GM19452 (cell line): ENCODE data around the gene CFAP74.

Source experiments
- ATAC-seq: cut with Tn5 transposase; IDR thresholded peaks from one replicate; pipeline ENCODE4 v1.9.1; 2021; ENCODE audit not compliant: unreplicated experiment

The CFAP74 gene, protein sequence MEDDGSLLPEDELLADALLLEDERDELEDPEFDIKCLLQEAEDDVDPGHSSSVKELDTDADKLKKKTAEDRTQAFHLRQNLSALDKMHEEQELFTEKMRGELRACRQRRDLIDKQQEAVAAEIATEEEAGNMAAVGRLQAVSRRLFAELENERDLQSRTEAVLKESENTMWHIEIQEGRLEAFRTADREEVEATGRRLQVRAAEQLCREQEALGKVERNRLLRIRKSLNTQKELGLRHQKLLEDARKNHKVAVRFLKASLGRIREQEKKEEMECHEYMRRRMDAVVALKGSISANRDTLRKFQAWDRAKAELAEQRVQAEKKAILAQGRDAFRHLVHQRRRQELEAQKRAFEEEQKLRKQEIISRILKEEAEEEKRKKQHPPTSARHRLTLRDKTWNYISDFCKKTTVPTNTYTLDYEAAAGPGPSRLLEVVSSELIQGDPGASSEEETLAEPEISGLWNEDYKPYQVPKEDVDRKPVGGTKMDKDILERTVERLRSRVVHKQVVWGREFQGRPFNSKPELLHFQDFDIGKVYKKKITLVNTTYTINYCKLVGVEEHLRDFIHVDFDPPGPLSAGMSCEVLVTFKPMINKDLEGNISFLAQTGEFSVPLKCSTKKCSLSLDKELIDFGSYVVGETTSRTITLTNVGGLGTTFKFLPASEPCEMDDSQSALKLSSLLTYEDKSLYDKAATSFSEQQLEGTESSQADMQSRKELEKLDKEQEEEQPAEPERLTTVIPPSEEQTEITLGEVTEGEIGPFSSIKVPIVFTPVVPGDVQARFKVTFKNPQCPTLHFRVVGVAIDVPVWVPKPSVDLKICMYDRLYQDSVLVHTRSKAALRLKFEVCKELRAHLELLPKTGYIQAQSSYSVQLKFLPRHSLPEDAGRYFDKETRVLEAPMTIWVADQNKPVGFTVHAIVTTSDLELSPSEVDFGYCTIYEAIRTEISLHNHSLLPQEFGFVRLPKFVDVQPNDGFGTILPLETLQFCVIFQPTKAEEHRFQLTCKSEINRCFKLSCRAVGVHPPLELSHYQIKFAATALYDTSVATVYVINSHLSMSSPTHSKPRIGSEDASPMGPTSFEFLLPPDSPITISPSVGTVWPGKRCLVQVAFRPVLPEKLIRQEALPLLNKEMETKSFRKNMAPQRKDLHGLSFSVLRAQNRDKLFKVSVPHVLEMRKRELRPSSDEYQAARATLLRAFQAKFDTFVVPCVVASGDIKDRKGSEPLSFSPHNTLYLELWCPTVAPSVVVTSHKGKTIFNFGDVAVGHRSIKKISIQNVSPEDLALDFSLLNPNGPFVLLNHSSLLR (N-terminal part only)

DNA sequence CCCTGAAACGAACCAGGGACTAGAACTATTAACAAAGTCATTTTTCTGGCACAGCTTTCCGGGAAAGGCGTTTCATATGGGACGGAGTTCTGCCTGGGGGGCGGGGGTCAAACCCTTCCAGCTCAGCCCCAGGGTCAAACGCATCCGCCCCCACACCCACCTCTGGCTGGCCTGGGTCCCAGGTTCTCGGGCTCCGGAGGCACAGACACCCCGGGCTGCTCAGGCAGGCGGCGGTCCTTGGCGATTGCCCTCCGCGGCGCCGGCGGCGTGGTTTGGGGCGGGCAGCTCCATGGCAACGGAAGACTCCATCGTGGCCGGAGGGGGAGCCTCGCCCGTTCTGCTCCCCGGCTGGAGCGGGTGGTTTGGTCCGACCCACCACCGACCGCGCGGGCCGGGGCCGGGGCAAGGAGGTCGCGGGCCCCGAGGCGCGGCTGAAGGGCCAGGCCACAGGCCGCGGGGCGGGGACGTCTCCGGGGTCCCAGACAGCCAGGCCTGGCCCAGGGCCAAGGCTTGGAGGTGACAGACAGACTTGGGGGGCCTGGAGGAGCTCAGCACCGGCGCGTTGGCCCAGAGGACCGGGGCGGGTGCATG is at the start of gene CFAP74:
Gene CFAP74, minus strand, starts transcription at position 246 of the 591 bp plus-strand sequence. CDS start 12,830 bp downstream, outside the sequence.
- ATAC-seq, result no peak

DNA sequence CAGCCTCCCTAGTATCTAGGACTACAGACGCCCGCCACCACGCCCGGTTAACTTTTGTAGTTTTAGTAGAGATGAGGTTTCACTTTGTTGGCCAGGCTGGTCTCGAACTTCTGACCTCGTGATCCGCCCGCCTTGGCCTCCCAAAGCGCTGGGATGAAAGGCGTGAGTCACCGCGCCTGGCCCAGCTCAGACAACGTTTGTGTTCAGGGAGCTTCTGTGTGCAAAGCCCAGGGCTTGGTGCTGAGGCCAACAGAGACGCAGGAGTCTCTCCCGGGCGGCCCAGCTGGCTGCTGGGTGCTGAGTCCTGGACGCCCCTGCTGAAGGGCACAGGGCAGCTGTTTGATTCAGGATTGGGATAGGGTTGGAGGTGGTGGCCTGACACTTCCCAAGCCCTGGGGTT is 49.6 kb upstream of the CFAP74 start:
- no peak for ATAC-seq

DNA sequence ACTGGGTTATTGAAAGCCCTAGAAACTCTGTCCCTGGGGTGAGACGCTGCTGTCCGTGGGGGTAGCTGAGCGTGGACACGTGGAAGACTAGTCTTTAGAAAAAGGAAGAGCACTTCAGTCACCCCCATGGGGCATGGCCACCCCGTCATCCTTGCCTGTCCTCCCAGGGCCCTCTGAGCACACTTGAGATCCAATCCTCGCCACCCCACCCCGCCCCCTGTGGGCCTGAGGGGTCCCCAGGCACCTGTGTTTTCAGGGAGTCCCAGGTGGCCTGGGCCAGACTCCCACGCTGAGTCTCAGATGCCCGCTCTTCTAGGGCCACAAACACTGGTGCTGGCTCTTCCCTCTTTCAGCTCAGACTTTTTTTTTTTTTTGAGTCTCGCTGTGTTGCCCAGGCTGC is 49.2 kb upstream of the CFAP74 start:
- ATAC-seq, result no peak

- no peak for ATAC-seq
These were observed 48.6 kb upstream of the CFAP74 start for GRCh38 chr1:2052054-2052679.

GRCh38 chr1:2050793-2051682 is 47.5 kb upstream of the CFAP74 start:
- ATAC-seq, result no peak

DNA sequence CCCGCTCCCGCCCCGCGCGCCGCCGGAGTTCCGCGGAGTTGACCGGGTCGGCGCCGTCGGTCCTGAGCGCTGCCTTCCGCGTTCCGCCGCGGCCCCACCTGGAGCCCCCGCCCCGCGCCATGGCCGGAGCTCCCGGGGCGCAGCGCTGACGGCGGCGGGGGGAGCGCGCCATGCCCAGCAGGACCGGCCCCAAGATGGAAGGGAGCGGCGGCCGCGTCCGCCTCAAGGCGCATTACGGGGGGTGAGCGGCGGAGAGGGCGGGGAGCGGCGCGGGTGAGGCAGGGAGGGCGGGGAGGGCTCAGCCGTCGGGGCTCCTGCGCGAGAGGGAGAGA is 46.8 kb upstream of the CFAP74 start:
- ATAC-seq, result no peak

- ATAC-seq, result no peak
These were observed 46.3 kb upstream of the CFAP74 start, which contains the start of gene PRKCZ for GRCh38 chr1:2049718-2050431. Gene PRKCZ, plus strand, starts transcription at chr1:2050411. Its CDS starts 220 bp downstream, at chr1:2050631.

DNA sequence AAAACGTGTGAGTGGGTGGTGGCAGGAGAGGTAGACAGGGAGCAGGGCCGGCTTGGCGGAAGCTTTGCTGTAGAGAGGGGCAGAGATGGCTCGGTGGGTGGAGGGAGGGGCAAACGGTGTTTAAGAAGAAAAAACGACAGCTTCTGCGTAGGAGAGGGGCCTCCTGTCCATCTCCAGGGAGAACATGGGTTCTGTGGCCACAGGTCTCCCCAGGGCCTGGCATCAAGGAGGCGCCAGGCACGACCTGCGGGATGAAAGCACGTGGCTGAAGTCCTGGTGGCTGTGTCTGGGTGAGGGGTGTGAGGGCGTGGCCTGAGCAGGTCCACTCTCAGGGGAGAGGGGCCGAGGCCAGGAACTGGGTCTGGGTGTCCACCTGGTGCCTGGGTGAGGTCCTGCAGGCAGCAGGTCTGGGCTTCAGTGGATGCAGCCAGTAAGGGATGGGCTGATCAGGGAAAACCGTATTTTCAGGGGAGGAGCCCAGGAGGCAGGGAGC is 45.7 kb upstream of the CFAP74 start:
- ATAC-seq, result no peak

- ATAC-seq, result no peak
These were observed 44.5 kb upstream of the CFAP74 start for GRCh38 chr1:2047749-2048729.

DNA sequence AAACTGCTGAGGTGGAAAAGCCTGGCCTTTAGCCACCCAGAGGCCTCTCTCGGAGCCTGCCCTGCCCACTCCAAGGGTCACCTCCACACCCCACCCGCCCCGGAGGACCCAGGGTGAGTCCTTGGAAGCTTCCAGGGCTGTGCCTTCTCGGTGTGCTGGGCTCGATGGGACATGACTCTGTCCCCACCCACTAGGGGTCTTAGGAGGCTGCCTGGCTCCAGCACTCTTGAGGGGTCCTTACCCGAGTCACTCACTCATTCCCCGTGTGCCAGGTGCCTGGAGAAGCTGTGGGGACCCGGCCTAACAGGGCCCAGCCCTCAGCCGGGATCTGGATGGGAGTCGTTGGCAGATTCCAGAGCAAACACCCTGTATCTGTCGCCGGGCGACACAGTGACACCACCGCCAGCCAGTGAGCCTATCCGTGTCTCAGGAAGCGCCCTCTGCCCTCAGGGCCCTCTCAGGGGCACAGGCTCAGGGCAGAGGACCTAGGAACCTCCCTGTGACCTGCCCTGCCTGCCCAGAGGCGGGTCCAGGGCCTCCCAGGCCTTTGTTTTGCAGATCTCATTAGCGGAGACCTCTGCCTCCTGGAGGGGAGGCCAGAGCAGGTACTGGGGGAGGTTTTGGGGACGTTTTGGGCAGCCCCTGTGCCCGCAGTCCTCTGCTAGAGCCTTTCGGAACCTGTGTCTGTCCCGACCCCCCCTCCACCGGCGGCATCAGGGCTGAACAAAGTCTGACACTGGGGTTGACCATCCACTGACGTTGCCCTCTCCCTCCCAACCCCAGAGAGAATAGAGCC is 43.6 kb upstream of the CFAP74 start:
- no peak for ATAC-seq

DNA sequence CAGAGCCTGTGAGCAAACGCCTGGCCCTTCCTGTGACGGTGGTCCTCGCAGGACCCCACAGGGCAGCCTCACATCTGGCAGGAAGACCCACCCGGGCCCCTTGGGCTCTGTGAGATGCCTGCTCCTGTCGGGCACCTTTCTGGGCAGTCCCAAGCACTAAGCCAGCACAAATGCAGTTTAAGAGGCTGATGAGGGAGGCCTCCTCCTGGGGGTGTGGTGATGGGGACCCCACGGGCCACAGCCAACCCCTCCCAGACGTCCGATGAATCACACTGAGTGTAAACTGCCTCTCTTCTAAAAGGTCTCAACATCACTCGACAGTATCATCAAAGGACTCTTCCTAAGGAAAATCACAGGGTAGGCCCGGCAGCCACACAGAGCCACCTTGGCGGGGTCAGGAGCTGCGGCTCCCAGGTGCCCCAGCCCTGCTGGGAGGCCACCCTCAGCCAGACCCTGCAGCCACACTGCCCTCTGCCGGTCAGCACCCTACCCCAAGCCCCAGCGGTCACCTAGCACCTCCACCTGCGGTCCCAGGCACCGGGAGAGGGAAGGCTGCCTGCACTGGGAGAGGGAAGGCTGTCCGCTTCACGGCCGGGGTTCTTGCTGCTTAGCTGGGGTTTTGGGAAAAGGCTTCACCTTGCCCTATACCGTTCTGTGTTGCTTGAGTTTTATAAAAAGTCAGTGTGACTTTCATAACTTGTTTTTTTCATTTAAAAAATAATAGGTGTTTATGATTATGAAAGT is 42.8 kb upstream of the CFAP74 start:
- ATAC-seq, result no peak

GRCh38 chr1:2045468-2046173 is 42.0 kb upstream of the CFAP74 start:
- no peak for ATAC-seq

DNA sequence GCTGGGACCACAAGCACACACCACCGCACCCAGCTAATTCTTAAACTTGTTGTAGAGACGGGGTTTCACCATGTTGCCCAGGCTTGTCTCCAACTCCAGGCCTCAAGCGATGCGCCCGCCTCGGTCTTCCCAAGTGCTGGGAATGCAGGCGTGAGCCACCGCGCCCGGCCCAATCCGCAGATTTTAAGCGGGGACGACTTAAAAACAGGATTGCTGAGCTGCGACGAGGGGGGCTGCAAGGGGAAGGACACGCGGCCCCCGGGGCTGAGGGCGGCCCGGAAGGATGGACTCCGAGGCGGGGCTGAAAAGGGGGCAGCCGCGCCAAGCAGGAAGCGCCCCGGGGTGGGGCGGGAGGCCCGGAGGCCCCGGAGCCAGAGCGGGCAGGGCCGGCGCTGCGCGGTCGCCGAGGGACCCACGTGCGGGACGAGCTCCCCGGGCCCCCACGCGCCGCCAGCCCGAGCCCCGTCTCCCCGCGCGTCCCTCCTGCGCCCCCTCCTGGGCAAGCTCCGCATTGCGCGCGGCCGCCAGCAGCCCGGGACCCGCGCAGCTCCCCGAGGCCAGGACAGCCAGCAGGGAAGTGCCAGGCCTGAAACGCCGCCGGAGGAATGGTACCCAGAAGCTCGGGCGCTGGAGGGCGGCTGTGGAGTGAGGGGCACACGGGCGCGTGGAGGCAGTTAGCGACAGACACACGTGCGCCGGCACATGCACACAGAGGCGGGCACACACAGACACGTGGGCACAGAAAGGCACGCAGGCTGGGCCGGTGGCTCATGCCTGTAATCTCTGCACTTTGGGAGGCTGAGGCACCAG is 41.1 kb upstream of the CFAP74 start:
- no peak for ATAC-seq

DNA sequence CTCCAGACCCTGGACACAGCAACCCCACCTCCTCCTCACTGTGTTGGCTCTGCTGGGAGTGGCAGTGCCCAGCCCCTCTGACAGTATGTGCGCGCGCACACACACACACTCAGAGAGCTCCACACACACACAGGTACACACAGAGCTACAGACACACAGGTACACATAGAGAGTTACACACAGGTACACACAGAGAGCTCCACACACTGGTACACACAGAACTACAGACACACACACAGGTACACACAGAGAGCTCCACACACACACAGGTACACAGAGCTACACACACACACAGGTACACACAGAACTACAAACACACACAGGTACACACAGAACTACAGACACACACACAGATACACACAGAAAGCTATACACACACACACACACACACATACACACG is 40.3 kb upstream of the CFAP74 start:
- ATAC-seq, result no peak
